Mucosa of stomach (tissue), 1 donor: ENCODE measurements around the gene TSC2.
A peak's percentile ranks its signal among the peaks of the same experiment; 100 is the strongest.
"Not testable (repeated sequence)": the region's sequence is repeated elsewhere in the genome, so short reads cannot be mapped to it uniquely, and the experiment has no call there.

Experiments used
- H3K27me3 ChIP-seq: one replicate; pipeline ENCODE4 v1.7.0; 2013; ENCODE audit warnings: mild to moderate bottlenecking, low read length; ENCODE audit not compliant: control insufficient read depth, insufficient read depth
- H3K36me3 ChIP-seq: one replicate; pipeline ENCODE4 v1.7.0; 2013; ENCODE audit warnings: low read length; ENCODE audit not compliant: control insufficient read depth, insufficient read depth
- H3K4me1 ChIP-seq: one replicate; pipeline ENCODE4 v1.7.0; 2013; ENCODE audit warnings: mild to moderate bottlenecking, low read length; ENCODE audit not compliant: control insufficient read depth, insufficient read depth
- H3K4me3 ChIP-seq: one replicate; pipeline ENCODE4 v1.7.0; 2013; ENCODE audit warnings: low read length
- H3K9ac ChIP-seq: one replicate; pipeline ENCODE4 v1.7.0; 2013; ENCODE audit warnings: mild to moderate bottlenecking, low read length, moderate library complexity
- H3K9me3 ChIP-seq: one replicate; pipeline ENCODE4 v1.7.0; 2013; ENCODE audit warnings: mild to moderate bottlenecking, low read length, moderate library complexity; ENCODE audit not compliant: control insufficient read depth
- donor health status: Pancreatic carcinoma.

The TSC2 gene

DNA sequence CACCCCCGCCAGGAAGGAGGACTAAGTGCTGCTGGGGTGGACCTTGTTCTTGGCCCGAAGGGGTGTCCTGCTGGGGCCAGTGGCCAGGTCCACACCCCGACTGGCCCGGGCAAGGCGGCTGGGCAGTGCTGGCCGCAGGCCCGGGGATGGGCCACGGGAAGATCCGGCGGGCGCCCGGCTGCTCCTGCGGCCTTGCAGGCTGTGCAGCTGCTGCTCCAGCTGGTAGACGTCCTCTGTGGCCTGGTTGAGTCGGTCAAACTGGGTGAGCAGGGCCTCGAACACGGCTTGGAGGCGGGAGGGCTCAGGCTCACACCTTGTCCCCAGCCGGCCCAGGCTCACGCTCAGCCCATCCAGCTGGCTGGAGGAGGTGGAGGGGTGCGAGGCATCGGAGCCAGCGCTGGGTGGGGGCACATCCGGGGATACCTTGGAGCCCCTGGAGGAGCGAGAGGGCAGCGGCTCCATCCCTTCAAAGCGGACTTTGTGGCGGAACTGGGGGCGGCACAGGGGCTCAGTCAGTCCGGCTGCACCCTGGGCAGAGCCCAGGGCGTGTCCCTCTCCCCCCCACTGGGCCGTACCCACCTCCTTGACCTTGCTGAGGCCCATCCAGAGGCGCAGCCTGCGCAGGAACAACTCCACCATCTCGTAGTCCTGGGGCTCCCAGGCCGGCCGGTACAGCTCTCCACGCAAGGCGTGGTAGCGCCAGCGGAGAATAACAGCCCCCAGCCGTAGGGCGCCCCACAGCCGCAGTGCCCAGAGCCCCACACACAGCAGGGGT lies 42.1 kb downstream of the TSC2 start:
- no peak overlapping the region for H3K4me3 ChIP-seq
- H3K36me3 ChIP-seq = peaks cover 13% of the 10 kb centered on the region
- no peaks in the 10 kb centered on the region for H3K27me3 ChIP-seq
- H3K9ac ChIP-seq = peak overlapping the region; percentile 58
- no peaks in the 10 kb centered on the region for H3K9me3 ChIP-seq
- H3K4me1 ChIP-seq = peaks cover 39% of the 10 kb centered on the region

DNA sequence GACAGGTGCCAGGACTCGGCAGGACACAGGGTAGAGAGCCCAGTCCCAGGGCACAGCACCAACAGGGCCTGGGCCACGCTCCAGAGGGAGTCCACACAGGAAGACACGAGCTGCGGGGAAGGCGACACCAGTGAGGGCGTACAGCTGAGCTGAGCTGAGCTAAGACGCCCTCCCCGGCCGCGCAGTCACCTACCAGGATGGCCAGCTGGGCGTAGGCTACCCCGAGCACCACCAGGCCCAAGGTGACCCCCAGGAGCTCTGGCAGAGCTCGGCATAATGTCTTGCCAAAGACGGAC lies 42.6 kb downstream of the TSC2 start:
- no peaks in the 10 kb centered on the region for H3K9me3 ChIP-seq
- no peaks in the 10 kb centered on the region for H3K27me3 ChIP-seq
- no peak overlapping the region for H3K4me3 ChIP-seq
- peaks cover 9% of the 10 kb centered on the region for H3K36me3 ChIP-seq
- peaks cover 39% of the 10 kb centered on the region for H3K4me1 ChIP-seq
- H3K9ac ChIP-seq = peak overlapping the region; percentile 58

DNA sequence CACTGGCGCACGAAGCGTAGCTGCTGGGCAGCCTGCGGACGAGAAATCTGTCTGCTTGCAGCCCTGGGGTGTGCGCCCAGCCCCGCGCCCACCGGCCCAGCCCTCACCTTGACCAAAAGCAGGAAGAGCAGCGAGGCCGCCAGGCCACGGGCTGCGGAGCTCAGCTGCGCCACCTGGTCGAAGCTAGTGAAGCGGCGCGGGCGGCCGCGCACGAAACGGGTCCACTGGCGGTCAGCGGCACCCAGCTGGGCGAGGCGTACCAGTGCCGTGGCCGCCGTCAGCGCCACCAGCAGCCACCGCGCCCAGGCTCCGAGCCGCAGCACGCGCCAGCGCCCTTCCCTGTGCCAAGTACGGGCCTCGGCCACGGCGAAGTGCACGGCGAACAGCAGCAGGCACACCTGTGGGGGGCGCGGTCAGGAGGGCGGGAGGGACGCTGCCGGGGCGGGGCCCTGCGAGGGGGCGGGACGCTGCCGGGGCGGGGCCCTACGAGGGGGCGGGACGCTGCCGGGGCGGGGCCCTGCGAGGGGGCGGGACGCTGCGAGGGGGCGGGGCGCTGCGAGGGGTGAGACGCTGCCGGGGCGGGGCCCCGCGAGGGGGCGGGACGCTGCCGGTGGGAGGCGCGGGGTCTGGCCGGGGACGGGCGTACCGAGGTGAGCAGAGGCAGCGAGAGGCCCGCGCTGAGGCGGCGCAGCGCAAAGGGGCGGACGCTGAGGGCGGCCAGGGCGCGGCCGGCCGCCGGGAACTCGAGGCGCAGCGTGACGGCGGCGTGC lies 43.2 kb downstream of the TSC2 start:
- Histone ChIP-seq H3K36me3 (peaks cover 8% of the 10 kb centered on the region), H3K4me3 (peak overlapping the region; percentile 41), H3K27me3 (no peaks in the 10 kb centered on the region), H3K9ac (peak overlapping the region; percentile 58), H3K4me1 (peaks cover 39% of the 10 kb centered on the region), H3K9me3 (no peaks in the 10 kb centered on the region)

DNA sequence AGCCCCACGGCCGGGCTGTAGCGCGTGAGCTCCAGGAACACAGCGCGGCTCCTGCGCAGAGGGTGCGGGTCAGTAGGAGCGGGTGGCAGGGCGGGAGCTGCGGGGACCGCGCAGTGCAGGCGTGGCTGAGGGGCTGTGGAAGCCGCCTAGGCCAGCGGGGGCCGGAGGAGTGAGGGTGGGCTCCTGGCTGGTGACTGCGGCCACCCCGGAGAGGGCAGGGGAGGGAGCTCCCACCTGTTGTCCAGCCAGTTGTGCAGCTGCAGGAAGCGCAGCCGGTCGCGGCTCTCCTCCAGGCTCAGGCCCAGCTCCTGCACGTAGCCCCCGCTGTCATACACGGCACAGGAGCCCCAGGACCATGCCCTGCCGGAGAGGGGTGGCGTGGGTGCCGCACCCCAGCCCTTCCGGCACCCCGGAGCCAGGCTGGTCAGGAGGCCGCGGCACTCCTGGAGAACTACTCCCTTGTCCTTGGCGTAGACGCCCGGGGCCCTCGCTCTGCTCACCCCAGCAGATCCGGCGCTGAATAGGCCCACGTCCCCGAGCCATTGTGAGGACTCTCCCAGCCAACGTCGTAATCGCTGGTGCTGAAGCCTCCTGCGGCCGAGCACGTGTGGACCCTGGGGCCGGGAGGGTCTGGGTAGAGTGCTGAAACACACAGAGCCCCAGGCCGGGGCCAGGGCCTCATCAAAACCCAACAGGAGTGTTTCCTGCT lies 43.9 kb downstream of the TSC2 start:
- Histone ChIP-seq H3K4me3 (peak overlapping the region; percentile 41), H3K9me3 (no peaks in the 10 kb centered on the region), H3K4me1 (peaks cover 39% of the 10 kb centered on the region), H3K9ac (peak overlapping the region; percentile 45), H3K27me3 (no peaks in the 10 kb centered on the region), H3K36me3 (peaks cover 8% of the 10 kb centered on the region)

DNA sequence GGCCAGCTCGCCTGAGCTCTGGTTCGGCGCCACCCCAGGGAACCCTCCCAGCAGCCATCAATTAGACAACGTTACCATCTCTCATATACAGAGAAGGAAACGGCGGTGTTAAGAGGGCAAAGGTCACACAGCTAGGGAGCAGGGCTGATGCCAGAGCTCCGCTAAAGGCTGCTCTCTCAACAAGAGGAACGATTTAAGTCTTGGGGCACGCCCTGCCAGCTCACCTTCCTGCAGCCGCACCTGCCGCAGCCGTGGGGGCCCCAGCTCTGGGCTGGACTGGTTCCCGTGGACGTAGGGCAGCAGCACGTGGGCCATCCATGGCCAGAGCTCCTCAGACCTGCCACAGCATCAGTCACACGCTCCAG lies 44.5 kb downstream of the TSC2 start:
- peaks cover 8% of the 10 kb centered on the region for H3K36me3 ChIP-seq
- H3K4me3 ChIP-seq = peak overlapping the region; percentile 41
- H3K9ac ChIP-seq = peak overlapping the region; percentile 45
- H3K9me3 ChIP-seq = no peaks in the 10 kb centered on the region
- H3K4me1 ChIP-seq = peaks cover 39% of the 10 kb centered on the region
- H3K27me3 ChIP-seq = no peaks in the 10 kb centered on the region

DNA sequence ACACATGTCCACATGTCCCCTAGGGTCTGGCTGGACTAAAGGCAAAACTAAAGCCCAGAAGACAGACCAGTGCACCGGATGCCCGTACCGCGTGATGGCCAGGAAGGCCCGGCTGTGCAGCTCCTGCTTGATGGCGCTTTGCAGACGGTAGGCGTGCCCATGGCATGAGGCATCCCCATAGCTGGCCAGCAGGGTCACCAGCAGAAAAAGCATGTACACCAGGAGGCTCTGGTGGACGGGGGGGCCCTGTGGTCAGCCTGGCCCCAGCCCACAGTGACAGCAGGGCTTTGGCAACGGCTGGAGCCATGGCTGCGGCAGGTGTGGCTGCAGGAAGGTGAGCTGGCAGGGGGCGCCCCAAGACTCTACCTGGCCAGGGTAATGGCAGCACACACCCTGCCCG lies 45.1 kb downstream of the TSC2 start:
- no peak overlapping the region for H3K4me3 ChIP-seq
- peaks cover 36% of the 10 kb centered on the region for H3K4me1 ChIP-seq
- no peaks in the 10 kb centered on the region for H3K9me3 ChIP-seq
- H3K27me3 ChIP-seq = no peaks in the 10 kb centered on the region
- H3K9ac ChIP-seq = peak overlapping the region; percentile 45
- H3K36me3 ChIP-seq = peaks cover 8% of the 10 kb centered on the region

DNA sequence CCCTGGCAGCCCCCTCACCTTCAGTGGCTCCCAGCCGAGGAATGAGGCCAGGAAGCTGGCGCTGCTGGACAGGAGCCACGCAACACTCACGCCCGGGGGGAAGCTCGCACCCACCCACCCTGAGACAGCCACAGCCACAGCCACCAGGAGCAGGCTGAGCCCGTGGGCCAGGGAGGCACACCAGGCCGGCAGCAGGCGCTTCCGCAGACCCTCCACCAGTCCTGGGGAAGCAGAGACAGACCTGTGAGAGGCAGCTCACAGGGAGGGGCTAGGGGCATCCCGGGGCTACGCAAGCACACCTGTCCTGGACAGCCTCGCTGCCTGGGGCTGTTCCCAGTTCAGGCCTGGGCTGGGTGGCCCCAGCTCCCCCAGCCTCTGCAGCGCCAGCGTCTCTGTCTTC lies 46.0 kb downstream of the TSC2 start:
- no peak overlapping the region for H3K9ac ChIP-seq
- no peaks in the 10 kb centered on the region for H3K9me3 ChIP-seq
- peaks cover 3% of the 10 kb centered on the region for H3K36me3 ChIP-seq
- H3K4me1 ChIP-seq = peaks cover 36% of the 10 kb centered on the region
- H3K27me3 ChIP-seq = no peaks in the 10 kb centered on the region
- H3K4me3 ChIP-seq = no peak overlapping the region

DNA sequence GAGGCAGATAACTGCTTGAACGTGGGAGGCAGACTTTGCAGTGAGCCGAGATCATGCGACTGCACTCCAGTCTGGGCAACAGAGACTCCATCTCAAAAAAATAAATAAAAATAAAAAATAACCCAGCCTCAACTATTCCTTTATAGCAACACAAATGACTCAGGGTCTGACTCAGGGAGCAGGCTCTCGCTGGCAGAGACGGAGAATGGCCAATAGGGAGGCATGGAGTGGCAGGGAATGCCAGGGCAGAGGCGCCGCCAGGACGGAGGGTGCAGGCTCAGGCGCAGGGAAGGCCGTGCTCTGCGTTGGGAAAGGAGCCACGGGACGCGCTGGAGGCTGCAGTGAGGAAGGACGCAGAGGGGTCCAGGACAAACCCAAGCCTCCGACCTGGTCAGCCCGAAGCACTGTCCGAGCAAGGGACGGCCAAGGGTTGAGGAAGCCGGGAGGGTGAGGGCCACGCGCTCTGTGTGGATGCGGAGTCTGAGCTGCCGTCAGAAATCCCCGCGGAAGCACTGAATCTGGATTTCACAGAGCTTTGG lies 47.6 kb downstream of the TSC2 start:
- Histone ChIP-seq H3K9ac (no peak overlapping the region), H3K4me3 (no peak overlapping the region), H3K4me1 (peaks cover 25% of the 10 kb centered on the region), H3K27me3 (no peaks in the 10 kb centered on the region), H3K36me3 (no peaks in the 10 kb centered on the region), H3K9me3 (no peaks in the 10 kb centered on the region)

DNA sequence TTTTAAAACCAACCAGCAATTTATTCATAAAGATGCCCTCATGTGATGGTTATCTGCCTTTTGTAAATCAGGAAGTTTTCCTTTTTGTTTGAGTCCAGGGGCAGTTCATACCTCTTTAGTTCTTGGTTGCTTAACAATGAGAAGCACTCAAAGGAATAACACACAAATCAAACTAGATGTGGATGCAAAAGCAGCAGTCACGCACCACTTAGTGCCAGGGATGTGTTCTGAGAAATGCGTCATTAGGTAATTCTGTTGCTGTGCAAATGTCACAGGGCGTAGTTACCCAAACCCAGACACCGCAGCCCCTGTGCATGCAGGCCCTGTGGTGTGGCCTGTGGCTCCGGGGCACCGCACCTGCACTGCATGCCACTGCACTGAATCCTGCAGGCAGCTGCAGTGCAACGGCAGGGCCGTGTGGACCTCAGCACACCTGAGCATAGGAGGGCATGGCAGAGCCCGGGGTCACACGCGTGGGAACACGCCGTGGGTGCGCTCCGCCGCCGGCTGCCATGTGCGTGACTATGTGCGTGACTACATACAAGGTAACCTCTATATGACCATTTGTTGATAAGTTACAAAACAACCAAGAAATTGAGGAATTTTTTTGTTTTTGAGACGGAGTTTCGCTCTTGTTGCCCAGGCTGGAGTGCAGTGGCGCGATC lies 48.3 kb downstream of the TSC2 start:
- Histone ChIP-seq H3K4me1 (peaks cover 21% of the 10 kb centered on the region), H3K9ac (no peak overlapping the region), H3K36me3 (no peaks in the 10 kb centered on the region)

DNA sequence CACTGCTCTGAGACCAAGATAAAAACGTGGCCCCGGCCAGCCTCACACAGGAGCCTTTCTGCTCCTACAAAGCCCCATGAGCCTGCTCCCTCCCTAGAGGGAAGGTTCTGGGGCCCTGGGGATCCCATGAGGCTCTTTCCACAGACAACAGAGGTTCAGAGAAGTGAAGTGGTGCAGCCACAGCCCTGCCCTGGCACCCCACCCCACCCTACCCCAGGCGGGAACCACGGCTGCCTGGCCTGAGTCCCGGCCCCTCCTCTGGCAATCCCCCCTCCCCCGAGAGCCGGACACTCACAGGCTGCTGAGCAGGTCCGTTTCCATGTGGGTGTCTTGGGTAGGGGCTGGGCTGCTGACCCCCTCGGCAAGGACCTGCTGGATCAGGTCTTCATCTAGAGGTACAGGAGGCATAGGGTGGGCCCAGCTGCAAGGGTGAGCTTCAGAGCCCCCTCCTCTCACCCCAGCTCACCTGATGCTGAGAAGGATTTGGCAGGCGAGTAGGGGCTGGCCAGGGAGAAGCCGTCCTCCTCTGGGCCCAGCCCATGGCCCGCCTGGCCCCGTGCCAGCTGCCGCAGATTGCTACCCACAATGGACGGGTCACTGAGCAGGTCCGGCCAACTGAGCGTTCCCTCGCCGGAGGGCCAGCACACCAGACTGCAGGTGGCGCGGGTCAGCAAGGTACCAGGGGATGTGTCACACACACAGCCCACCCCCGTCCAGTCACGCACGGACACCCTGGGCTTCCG lies 49.2 kb downstream of the TSC2 start:
- Histone ChIP-seq H3K4me3 (no peak overlapping the region), H3K4me1 (peaks cover 15% of the 10 kb centered on the region), H3K36me3 (no peaks in the 10 kb centered on the region), H3K27me3 (no peaks in the 10 kb centered on the region), H3K9me3 (no peaks in the 10 kb centered on the region), H3K9ac (no peak overlapping the region)

More for the DNA sequence above, 48.3 kb downstream of the TSC2 start:
- H3K27me3 ChIP-seq = no peaks in the 10 kb centered on the region
- H3K9me3 ChIP-seq = no peaks in the 10 kb centered on the region
- H3K4me3 ChIP-seq = no peak overlapping the region

DNA sequence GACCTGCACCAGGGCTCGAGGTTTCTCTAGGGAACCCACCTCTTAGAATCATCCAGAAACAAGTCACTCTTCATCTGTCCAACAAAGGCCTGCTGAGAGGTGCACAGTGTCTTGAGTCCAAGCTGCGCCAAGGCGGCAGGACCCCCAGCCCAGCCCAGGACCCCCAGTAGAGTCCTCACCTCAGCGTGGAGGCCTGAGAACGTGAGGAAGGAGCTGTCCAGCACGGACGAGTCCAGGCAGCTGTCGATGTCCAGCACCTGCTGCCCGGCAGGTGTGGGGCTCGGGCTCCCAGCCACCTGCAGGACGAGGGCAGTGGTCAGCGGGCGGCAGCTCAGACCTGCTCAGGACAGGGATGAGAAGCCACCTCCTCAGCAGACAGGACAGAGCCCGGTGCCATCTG lies 49.9 kb downstream of the TSC2 start:
- H3K9ac ChIP-seq, H3K4me3 ChIP-seq, H3K4me1 ChIP-seq, H3K27me3 ChIP-seq, H3K36me3 ChIP-seq, H3K9me3 ChIP-seq: not testable (repeated sequence)
